NCI-H1092 (cell line): ENCODE data around the gene TEKTIP1.
A peak's percentile ranks its signal among the peaks of the same experiment; 100 is the strongest.

Experiments
- DNase-seq: peaks from one replicate; lab custom pipeline; 2025; lab: John Stamatoyannopoulos, UW

Gene TEKTIP1

DNA sequence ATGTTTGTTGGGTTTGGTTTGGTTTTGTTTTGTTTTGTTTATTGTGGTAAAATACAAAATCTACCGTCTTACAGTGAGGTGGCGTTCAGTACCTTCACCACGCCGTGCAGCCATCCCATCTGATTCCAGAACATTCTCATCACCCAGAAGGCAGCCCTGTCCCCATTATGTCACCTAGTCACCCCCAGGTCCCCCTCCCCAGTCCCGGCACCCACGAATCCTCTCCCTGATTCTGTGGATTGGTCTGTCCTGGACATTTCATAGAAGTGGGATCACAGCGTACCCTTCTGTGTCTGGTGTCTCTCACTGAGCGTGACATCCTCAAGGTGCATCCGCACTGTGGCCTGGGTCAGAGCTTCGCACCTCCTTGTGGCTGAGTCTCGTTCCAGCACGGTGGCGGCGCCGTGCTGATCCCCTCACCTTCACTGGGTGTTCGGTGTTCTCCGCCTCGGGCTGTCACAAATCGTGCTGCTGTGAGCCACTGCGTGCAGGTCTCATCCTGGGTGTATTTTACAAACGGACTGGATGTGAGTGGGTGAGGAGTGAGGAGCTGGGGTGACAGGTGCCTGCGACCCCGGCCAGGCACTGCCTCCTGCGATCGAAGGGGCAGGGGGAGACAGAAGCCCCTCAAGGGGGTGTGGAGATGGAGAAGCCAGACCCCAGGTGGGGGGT lies 580 bp upstream of the TEKTIP1 start:
- DNase-seq = no peak

DNA sequence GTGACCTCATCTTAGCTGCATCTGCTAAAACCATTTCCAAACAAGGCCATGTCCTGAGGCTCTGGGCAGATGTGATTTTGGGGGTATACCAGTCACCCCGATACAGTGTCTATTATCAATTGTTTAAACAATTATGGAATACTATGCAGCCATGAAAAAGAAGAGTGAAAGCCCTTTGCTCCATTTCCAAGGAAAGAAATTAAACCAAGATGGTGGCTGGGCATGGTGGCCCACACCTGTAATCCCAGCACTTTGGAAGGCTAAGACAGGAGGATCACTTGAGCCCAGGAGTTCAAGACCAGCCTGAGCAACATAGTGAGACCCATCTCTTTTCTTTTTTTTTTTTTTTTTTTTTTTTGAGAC lies 763 bp downstream of the TEKTIP1 start:
- DNase-seq = no peak

DNA sequence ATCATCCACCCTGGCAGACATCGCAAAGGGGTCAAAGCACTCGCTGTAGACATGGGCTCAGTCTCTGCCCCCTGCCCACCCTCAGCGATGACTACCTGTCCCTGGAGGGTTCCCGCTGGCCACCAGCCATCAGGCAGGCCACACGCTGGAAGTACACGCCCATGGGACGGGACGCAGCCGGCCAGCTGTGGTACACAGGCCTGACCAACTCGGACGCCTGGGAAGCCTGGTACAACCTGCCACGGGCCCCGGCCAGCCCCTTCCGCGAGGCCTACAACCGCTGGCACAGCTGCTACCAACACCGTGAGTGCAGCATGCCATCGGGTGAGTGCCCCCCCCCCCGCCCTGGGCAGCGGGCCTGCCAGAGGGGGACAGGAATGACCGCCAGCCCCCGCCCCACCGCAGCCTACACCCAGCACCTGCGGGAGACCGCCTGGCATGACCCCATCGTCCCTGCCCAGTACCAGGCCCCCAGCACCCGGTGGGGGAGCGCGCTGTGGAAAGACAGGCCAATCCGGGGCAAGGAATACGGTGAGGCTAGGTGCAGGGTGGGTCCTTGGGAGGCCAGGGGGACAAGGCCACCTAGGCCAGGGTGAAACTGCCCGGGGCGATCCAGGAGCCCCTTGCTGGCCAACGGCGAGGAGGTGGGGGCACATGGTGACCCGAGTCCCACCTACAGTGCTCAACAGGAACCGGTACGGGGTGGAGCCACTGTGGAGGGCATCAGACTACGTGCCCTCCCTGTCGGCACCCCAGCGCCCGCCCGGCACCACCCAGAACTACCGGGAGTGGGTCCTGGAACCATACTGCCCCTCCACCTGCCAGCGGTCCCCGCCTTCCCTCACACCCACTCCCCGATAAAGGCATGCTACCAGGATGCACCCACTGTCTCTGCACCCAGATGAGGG lies 4.4 kb downstream of the TEKTIP1 start:
- DNase-seq = no peak

DNA sequence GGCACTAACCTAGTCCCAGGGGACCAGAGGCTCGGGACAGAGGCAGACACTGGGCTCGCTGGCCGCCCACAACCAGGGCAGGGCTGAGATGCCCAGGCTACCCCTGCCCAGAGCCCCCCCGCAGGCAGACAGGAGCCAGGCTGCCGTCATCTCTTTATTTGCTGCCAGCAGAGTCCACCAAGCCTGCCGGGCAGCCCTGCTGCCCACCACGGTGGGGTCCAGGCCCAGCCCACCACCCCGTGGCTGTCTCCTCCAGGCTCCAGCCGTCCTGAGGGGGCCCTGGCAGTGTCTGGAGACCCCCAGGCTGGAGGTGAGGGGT lies 5.0 kb downstream of the TEKTIP1 start:
- DNase-seq = no peak

DNA sequence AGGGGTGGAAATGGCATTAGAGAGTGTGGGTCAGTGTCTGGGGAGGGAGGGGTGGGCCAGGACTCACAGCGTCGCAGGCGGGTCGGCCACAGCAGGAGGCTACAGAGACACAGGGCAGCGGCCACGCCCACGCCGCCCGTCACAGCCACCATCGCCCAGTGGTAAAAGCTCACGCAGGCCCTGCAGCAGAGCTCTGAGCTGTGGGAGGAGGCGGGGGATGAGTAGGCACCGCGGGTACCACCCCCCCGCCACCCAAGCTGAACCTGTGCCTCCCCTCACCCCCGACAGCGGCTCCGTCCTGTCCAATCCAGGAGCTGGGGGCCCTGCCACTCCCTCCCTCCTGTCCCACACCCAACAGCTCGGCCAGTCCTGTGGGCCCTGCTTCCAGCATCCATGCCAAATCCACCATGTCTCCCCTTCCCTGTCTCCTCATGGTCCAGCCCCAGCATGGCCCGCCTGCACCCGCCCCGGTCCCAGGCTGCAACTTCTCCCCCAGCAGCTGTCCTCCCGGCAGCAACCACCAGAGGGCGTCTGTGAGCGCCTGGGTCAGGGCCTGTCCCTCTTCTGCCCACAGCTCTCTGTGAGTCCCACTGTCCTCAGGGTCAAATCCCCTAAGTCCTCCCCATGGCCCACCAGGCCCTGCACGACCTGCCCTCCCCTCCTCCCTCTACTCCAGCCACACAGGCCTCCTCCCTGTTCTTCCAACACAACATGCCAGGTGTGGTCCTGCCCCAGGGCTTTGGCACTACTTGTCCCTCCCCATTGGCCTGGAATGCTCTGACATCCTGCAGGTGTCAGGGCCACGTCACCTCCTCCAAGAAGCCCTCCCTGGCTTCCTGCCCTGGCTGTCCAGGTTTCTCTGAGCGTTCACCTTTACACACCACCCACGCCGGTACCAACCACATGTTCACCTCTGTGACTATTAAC lies 6.0 kb downstream of the TEKTIP1 start:
- peak; percentile 23 for DNase-seq

DNA sequence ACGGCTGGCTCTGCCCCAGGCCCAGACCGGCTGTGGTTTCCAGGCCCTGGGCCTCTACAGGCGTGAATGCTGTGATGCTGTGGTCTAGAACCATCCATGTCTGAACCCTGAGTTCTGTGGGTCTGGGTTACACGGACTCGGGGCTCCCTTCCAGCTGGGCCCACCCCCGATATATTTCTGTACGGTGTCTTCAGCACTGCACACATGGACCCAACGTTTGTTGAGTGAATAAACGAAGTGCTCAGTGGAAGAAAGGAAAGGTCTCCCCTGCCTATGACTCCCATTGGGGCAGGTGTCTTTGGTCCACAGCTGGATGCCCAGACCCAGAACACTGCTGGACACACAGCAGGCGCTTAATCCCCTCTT lies 6.7 kb downstream of the TEKTIP1 start:
- DNase-seq = no peak

DNA sequence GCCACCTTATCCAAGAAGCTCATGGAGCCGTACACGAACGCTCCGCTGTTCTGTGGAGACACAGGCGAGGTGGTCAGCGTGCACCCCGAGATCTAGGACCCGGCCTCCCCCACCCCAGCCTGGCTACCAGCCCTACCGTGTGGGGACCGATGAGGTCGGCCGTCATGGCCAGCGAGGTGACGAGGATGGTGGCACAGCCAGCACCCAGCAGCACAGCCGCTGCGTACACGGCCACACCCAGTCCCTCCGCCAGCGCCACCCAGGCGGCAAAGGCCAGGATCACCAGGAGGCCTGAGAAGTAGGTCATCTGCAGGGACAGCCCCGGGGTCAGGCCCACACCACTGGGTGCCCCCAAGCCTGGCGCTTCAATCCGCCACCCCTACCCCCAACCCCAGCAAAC lies 7.1 kb downstream of the TEKTIP1 start:
- no peak for DNase-seq

DNA sequence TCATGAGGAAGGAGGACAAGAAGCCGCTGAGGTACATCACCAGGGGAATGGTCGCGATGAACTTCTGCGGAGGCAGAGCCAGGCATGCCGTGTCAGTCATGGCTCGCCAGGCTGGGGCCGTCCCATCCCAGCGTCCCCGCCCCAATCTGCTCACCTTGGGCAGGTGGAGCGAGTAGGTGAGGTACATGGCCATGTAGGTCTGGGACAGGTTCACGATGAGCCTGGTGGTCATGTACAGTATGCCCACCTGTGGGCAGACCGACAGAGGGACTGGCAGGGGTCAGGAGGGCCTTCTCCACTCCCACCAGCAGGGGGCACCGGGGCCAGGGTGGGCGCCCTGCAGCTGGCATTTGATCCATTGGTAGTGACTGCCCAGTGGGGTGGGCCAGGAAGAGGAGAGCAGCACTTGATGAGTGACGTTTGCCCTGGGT lies 8.3 kb downstream of the TEKTIP1 start:
- DNase-seq = no peak

DNA sequence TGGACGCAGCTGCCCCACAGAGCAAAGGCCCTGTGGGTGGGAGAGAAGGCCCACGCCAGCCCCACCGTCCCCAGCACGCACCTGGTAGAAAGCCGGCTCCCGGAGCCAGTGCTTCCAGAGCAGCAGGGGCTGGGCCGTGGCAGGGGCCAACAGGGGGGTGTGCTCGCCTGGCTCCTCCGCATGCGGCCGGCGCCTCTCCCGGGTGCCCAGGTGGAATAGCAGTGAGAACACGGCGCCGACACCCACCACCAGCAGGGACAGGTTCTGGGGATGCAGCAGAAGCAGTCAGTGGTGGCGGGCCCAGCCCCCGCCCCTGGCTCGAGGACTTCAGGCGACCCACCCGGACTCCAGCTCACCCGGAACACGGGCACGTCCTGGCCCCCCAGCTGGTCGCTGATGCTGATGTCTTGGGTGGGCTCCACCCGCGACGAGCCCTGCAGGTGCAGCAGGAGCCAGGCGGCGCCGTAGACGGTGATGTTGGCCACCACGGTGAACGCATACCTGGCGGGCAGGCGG lies 8.9 kb downstream of the TEKTIP1 start:
- no peak for DNase-seq

DNA sequence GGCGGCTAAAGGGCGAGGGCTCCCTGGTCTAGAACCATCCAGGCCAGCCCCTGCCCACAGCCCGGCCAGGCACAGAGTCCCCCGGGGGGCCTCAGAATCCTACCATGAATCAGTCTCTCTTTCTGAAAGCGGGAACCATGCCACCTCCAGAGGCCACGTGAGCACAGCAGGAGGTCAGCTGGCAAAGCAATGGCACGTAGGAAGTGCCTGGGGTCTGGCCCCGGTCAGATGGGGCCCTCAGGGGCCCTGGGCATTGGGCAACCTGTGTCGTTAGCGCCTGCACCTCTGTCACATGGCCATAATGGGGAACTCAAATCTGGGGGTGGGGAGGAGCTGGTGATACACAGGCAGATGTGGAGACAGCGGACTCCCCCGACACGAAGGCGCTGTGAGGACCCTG lies 9.6 kb downstream of the TEKTIP1 start:
- DNase-seq = no peak

DNA sequence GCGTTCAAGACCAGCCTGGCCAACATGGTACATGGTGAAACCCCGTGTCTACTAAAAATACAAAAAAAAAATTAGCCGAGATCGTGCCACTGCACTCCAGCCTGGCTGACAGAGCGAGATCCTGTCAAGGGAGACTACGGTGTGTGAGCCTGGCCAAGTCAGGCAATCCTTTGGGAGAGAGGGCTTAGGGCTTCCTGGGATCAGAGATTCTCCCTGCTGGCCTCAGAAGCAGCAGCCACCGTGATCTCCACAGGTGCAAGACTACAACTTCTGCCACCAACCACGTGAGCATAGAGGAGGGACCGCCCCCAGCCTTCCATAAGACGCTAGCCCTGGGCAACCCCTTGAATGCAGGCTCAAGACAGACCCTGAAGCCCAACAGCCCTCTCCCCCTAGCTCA lies 10.8 kb downstream of the TEKTIP1 start:
- DNase-seq = no peak

DNA sequence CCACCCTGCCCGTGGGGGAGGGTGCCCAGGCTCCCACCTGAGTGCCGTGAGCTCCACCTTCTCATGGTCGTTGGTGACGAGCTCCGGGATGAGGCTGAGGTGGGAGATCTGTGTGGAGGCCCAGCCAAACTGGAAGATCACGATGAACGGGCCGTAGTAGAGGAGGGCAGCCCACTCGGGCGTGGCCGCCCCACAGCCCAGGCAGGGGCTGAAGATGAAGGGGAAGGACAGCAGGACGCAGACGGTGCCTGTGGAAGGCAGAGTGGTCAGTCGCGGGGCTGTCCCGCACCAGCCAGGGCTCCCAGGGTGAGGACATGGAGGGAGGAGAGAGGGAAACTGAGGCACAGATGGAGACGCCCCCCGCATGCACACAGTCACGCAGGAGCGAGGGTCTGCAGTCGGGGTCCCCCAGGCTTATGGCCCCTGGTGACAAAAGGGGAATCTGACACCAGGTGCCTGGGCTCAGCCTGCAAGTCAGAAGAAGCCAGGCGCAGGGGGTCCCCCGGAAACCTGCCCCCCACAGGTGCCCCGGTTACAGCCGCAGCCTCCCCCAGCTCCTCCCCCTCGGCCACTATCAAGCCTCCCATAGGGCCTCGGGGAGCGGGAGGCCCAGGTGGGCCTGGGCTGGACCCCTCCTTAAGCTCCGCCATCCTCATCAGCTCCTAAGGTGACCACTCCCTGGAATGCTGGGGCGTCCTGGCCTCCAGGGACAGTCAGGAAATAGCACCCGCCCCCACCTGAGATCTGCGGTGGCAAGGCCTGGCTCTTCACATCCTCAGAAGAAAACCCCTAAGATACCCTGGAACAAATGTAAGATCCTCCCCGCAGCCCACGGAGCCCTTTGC lies 12.2 kb downstream of the TEKTIP1 start:
- DNase-seq = no peak

DNA sequence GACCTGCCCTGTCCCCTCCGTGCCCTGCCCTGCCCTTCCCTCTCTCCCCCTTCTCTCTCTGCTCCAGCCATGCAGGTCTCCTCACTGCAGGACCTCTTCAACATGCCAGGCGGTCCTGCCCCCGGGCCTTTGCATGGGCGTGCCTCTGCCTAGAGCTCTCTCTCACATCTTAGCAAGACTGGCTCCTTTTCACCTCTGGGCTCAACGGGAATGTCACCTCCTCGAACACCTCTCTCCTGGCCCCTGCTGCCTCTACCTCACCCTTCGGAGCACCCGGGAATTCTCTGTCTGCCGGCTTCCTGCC lies 12.8 kb downstream of the TEKTIP1 start:
- no peak for DNase-seq

DNA sequence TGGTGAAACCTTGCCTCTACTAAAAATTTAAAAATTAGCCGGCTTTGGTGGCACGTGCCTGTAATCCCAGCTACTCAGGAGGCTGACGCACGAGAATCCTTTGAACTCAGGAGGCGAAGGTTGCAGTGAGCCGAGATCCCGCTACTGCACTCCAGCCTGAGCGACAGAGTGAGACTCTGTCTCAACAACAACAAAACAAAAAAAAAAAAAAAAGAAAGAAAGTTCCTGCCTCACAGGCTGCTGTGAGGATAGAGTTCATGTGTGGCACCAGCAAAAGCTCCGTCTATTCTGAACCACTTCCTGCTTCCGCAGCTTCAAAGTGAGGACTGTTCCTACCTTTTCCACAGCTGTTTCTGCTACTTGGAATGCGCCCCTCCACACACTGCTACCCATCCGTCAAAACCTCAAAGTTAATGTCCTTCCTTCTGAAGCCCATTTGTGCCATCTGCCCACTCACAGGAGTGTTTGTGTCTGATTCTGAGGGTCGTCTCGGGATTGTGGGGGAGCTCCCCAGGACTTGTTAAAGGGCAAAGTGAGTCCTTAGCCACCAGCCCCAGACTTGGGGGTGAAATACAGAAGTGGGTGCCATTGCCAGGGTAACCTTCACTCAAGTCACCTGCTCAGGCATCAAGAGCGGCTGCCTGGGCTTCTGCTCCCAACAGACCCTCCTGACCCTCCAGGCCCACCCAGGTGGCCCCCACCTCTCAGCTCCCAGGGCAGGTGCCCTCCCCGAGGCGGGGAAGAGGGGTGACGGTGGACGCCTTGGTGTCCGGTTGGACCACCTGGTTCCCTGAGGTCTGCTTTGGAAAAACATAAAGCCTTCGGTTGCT lies 15.5 kb downstream of the TEKTIP1 start:
- no peak for DNase-seq

DNA sequence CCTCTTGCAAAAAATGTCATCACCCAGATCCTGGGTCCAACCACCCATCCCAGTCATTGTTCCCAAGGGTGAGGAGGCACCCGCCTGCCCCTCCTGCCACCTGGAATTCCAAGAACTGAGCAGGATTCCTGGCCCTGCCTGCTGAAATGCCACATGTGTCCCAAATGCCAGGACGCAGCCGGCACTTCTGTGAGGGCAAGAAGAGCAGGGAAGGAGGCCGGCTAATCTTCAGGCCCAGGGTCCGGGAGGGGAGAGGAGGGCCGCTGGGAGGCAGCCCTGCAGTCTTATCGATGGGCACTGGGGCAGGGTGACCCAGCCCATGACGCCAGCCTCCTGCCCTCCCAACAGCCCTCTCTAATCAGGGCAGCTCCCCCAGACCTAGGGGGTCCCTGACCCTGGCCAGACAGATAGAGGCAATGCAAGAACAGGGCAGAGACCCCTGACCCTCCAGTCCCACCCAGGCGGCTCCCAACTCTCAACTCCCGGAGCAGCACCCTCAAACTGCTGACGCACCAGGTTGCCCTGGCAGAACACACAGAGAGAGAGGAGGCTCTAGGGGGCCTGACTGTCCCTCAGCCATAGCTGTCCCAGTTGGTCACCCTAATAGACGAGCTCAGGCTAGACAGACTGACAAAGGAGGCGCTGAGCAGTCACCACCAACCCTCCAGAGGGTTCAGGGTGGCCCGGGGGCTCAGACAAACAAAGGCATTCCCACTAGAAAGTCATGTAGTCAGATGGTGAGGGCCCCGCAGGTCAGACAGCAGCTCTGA lies 16.9 kb downstream of the TEKTIP1 start:
- no peak for DNase-seq

DNA sequence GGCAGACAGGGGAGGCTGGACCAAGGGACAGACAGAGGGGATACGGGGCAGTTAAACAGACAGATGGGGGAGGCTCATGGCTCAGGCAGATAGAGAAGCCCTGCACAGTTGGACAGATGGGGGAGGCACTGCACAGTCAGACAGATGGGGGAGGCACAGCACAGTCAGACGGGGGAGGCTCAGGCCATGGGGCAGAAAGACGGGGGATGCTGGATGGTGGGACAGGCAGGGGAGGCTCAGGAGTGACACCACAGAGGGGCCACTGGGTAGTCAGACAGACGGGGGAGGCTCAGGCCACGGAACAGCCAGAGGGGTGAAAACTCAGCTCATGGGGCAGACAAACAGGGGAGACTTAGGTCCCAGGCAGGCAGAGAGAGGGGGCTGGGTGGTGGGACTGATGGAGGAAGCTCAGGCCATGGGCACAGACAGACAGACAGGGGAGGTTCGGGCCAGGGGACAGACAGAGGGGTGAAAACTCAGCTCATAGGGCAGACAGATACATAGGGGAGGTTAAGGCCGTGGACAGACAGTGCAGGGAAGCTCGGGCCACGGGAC lies 17.5 kb downstream of the TEKTIP1 start:
- DNase-seq = no peak

DNA sequence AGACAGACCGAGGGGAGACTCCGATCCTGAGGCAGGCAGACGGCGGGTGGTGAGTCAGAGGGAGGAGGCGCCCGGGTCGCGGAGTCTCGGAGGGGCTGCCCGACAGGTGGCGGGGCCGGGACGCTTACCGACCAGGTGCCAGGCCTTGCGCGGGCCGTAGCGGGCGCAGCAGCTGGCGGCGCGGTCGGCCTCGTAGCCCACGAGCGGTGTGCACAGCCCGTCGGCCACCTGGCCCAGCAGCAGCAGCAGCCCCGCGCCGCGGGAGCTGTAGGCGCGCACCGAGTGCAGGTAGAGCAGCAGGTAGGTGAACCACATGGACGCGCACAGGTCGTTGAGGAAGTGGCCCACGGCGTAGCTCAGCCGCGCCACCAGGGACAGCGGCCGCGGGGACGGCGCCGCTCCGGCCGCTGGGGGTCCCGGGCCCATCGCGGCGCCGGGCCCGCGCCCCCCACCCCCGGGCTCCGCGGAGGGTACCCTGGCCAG lies 18.0 kb downstream of the TEKTIP1 start:
- DNase-seq = no peak

DNA sequence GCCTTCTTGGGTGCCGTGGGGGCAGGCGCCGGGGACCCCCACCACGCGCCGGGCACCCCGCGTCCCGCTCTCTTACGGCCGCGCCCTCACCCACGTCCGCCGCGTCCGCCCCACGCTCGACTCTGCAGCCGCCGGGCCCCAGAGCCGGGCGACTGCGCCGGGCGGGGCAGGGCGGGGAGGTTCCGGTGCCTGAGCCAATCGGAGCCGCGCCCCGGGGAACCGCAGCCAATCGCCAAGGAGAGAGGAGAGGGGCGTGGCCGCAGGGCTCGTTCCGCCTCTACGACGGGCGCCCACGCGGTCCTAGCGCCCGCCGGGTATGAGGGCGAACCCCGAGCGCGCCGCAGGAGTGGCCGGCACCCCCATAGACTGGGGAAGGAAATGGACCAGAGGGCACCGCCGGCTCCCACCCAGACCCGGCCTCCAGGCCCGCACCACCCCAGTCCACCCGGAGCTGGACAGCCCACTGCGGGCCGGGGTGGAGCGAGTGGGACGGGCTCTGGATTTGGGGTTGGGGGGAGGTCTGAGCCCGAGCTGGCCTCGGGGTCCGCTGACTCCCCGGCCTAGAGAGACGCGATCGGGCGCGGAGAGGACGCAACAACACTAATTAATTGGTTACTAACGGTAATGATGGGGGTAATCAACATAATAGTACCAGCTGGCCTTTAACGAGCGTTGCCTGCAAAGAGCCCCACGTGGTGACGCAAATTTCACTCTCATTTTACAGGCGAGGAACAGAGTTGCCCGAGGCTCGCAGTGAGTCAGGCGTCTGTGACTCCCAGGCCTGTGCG lies 18.7 kb downstream of the TEKTIP1 start, which contains the start of gene MFSD12:
MFSD12 (minus strand) TSS at position 126 of the 788 bp plus-strand sequence. CDS start 183 bp downstream, outside the sequence.
- peak; percentile 90 for DNase-seq
